Neutrophil (primary cell): Measurements from ENCODE around the gene BNC2.
A peak's percentile ranks its signal among the peaks of the same experiment; 100 is the strongest.

Experiments used
- H3K27ac ChIP-seq: fragments of 200-600 bp; sonication (generic); 2 replicates; pipeline ENCODE4 v1.5.1; 2016; ENCODE audit warnings: mild to moderate bottlenecking, moderate library complexity
- H3K27me3 ChIP-seq: fragments of 200-600 bp; sonication (generic); 2 replicates; pipeline ENCODE4 v1.6.0; 2016; ENCODE audit warnings: mild to moderate bottlenecking
- H3K36me3 ChIP-seq: fragments of 200-600 bp; sonication (generic); 2 replicates; pipeline ENCODE4 v1.5.1; 2017
- H3K4me1 ChIP-seq, 2 experiments: fragments of 200-600 bp in 1 of 2; sonication (generic) in 1 of 2; 1 replicate in 1 of 2; 2 replicates in 1 of 2; pipeline versions ENCODE4 v1.5.1 to v1.6.1; 2013 to 2016; ENCODE audit warnings: low read depth in 1 of 2, low read length in 1 of 2, mild to moderate bottlenecking in 1 of 2, moderate library complexity in 1 of 2; ENCODE audit not compliant: control insufficient read depth in 1 of 2, insufficient read depth in 1 of 2
- H3K4me3 ChIP-seq, 2 experiments: fragments of 200-600 bp in 1 of 2; sonication (generic) in 1 of 2; 1 replicate in 1 of 2; 2 replicates in 1 of 2; pipeline ENCODE4 v1.5.1; 2013 to 2016; ENCODE audit warnings: low read depth in 1 of 2, low read length in 1 of 2, mild to moderate bottlenecking in 1 of 2, moderate library complexity in 1 of 2
- H3K9me3 ChIP-seq: fragments of 200-600 bp; sonication (generic); 2 replicates; pipeline ENCODE4 v1.5.1; 2016
- CTCF ChIP-seq: fragments of 200-600 bp; sonication (generic); IDR thresholded peaks from 2 replicates; pipeline ENCODE4 v1.5.1; 2016; ENCODE audit warnings: antibody characterized with exemption

BNC2 gene

GRCh38 chr9:16873126-16873802 is 2.8 kb upstream of the BNC2 start:
- TF ChIP-seq CTCF: no peak
- Histone ChIP-seq H3K27me3 (peaks cover 63% of the 10 kb centered on the region), H3K36me3 (no peaks in the 10 kb centered on the region), H3K4me3 (no peak overlapping the region), H3K27ac (no peak overlapping the region), H3K4me1 (peaks cover 0 to 25% of the 10 kb centered on the region in 2 experiments), H3K9me3 (no peaks in the 10 kb centered on the region)

GRCh38 chr9:16871336-16872151 is 1.1 kb upstream of the BNC2 start:
- Histone ChIP-seq H3K27ac (no peak overlapping the region), H3K4me3 (peak overlapping the region; percentile 31 to 54), H3K9me3 (no peaks in the 10 kb centered on the region), H3K36me3 (no peaks in the 10 kb centered on the region), H3K27me3 (peaks cover 80% of the 10 kb centered on the region), H3K4me1 (peaks cover 0 to 25% of the 10 kb centered on the region in 2 experiments)
- TF ChIP-seq CTCF: no peak

DNA sequence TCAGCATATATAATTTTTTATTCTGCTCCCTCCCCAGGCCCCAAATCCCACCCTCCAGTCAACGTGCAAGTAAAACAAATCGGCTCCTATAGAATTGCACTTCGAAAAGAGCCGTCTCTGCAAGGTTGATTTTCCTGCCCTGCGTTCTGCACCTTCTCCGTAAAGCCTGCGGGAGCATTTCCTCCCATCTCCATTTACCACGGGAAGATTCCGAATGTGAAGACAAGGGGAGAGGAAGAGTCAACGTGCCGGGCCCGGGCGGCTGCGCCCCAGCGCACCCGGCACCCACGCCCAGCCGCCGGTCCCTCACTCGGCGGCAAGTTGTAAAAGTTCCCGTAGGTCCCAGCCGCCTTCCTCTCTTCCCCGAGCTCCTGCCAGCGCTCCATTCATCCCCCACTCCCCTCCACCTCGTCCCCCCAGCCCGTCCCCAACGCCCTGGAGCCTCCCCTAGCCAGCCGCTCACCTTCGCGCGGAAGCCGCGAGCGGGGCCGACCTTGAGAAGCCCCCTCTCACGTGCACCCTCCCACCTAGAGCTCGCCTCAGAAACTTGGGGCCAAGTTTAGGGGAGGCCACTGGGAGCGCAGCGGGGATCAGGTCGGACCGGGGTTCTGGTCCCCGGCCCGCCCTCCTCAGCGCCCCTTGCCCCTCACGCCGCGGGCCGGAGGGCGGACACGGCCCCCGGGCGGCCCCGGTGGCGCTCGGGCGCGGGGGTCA is 431 bp downstream of the BNC2 start:
- no peaks in the 10 kb centered on the region for H3K9me3 ChIP-seq
- peak overlapping the region in 1 of 2 experiments; percentile 54 for H3K4me3 ChIP-seq
- no peak overlapping the region for H3K27ac ChIP-seq
- H3K36me3 ChIP-seq: no peaks in the 10 kb centered on the region
- H3K27me3 ChIP-seq: peaks cover 93% of the 10 kb centered on the region
- peaks cover 0 to 25% of the 10 kb centered on the region in 2 experiments for H3K4me1 ChIP-seq
- no peak for TF ChIP-seq CTCF

GRCh38 chr9:16869131-16869881 is 1.2 kb downstream of the BNC2 start:
- Histone ChIP-seq H3K27me3 (peaks cover 94% of the 10 kb centered on the region), H3K4me1 (peaks cover 0 to 25% of the 10 kb centered on the region in 2 experiments), H3K27ac (no peak overlapping the region), H3K9me3 (no peaks in the 10 kb centered on the region), H3K4me3 (no peak overlapping the region), H3K36me3 (no peaks in the 10 kb centered on the region)
- no peak for TF ChIP-seq CTCF

DNA sequence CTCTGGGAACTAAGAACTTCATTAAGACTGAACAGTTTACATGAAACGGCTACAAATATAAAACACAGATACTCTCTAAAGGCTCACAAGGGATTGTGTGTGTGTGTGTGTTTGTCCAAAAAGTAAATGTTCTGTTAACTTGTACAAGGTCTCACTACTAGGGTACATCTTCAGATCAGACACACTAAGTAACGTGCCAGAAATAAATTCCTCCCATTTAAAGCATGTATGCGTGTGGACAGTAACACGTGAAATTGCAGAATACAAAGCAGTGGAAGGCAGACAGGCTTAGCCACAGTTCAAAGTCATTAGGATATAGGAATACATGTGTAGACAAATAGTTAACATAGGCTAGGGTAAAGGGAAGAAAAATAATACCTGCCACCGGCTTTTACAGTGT is 1.8 kb downstream of the BNC2 start:
- H3K27ac ChIP-seq: no peak overlapping the region
- H3K27me3 ChIP-seq: peaks cover 89% of the 10 kb centered on the region
- H3K4me1 ChIP-seq: peaks cover 0 to 25% of the 10 kb centered on the region in 2 experiments
- no peak overlapping the region for H3K4me3 ChIP-seq
- H3K36me3 ChIP-seq: no peaks in the 10 kb centered on the region
- TF ChIP-seq CTCF: no peak
- no peaks in the 10 kb centered on the region for H3K9me3 ChIP-seq
